ENCODE data around the gene FOXRED2. TPM values are rescaled to one million over a fixed set of nuclear protein-coding genes. Genes with fewer than 3 reads are reported as not detected.

The FOXRED2 gene
- total RNA-seq, 1 experiment from 2014 or later: 42.4 TPM

GRCh38 chr22:36471341-36471821, 35.5 kb downstream of the FOXRED2 start:
- ChIA-PET POLR2A (ENCODE audit: unreplicated experiment) (interaction anchor here (0.5 kb wide), 1 partner anchor 138 kb away, joined by 3 read pairs; no protein-coding TSS in a partner anchor), CTCF (interaction anchor here (1.0 to 1.6 kb wide), 3 partner anchors 94 to 170 kb away, joined by 4 to 9 read pairs (median 4); no protein-coding TSS in a partner anchor)
- TF ChIP-seq EZH2 (IDR thresholded peaks at IDR 0.05; ENCODE audit: low read depth) (no peak), CTCF (conservative IDR thresholded peaks at IDR 0.05) (no peak)
- Histone ChIP-seq H3K79me2 (ENCODE audit: low read depth) (peaks cover 26% of the 10 kb centered on the region), H3K36me3 (ENCODE audit: low read depth) (peaks cover 16% of the 10 kb centered on the region; the same call in 1 of the 2 replicates), H3K9me3 (ENCODE audit: insufficient read depth, low read depth) (no peaks in the 10 kb centered on the region), H3F3A (ENCODE audit: insufficient read depth, low read depth) (peaks cover 42% of the 10 kb centered on the region), H3K4me2 (0 out of 2 replicates have a peak overlapping the region, but pooled peaks have one; percentile 8), H3K27me3 (ENCODE audit: insufficient read depth, low read depth) (no peaks in the 10 kb centered on the region), H3K4me3 (no peak overlapping the region), H3K27ac (peak overlapping the region; percentile 30; the same call in 1 of the 2 replicates), H4K20me1 (ENCODE audit: insufficient read depth) (no peaks in the 10 kb centered on the region), H2AFZ (no peak overlapping the region), H3K4me1 (replicated peaks; ENCODE audit: insufficient read depth) (peaks cover 56% of the 10 kb centered on the region), H3K9me2 (ENCODE audit: insufficient read depth) (no peaks in the 10 kb centered on the region)
- intact Hi-C loops (cut with micrococcal nuclease; ENCODE audit: unreplicated experiment): no loop called here
- peak in 1 of 2 experiments; percentile 67 for DNase-seq
- BruUV-seq (replicated peaks): no TSS peak

GRCh38 chr22:36470994-36471331, 35.9 kb downstream of the FOXRED2 start:
- CTCF ChIA-PET: interaction anchor here (1.0 to 1.6 kb wide), 3 partner anchors 93 to 170 kb away, joined by 4 to 9 read pairs (median 4); no protein-coding TSS in a partner anchor
- TF ChIP-seq EZH2 (IDR thresholded peaks at IDR 0.05; ENCODE audit: low read depth) (no peak), CTCF (conservative IDR thresholded peaks at IDR 0.05) (no peak)
- intact Hi-C loops (cut with micrococcal nuclease; ENCODE audit: unreplicated experiment): loop anchor here (1.0 kb wide), 2 partner anchors 101 to 170 kb away; no protein-coding TSS in a partner anchor
- BruUV-seq (replicated peaks): no TSS peak
- no peak overlapping the region for H2AFZ ChIP-seq
- H4K20me1 ChIP-seq (ENCODE audit: insufficient read depth): no peaks in the 10 kb centered on the region
- DNase-seq: no peak
- H3F3A ChIP-seq (ENCODE audit: insufficient read depth, low read depth): peaks cover 46% of the 10 kb centered on the region
- peak overlapping the region; percentile 30; the same call in 1 of the 2 replicates for H3K27ac ChIP-seq
- no peak overlapping the region for H3K4me3 ChIP-seq
- H3K4me2 ChIP-seq: no peak overlapping the region
- peaks cover 26% of the 10 kb centered on the region for H3K79me2 ChIP-seq (ENCODE audit: low read depth)
- H3K9me2 ChIP-seq (ENCODE audit: insufficient read depth): no peaks in the 10 kb centered on the region
- H3K4me1 ChIP-seq (replicated peaks; ENCODE audit: insufficient read depth): peaks cover 60% of the 10 kb centered on the region
- H3K27me3 ChIP-seq (ENCODE audit: insufficient read depth, low read depth): no peaks in the 10 kb centered on the region
- H3K36me3 ChIP-seq (ENCODE audit: low read depth): peaks cover 12% of the 10 kb centered on the region; the same call in 1 of the 2 replicates
- no peaks in the 10 kb centered on the region for H3K9me3 ChIP-seq (ENCODE audit: insufficient read depth, low read depth)
- POLR2A ChIA-PET (ENCODE audit: unreplicated experiment): interaction anchor here (0.5 kb wide), 1 partner anchor 137 kb away, joined by 3 read pairs; no protein-coding TSS in a partner anchor

GRCh38 chr22:36470162-36470993, 36.5 kb downstream of the FOXRED2 start:
- H3K4me2 ChIP-seq: peak overlapping the region; percentile 5; the same call in 1 of the 2 replicates
- TF ChIP-seq CTCF (conservative IDR thresholded peaks at IDR 0.05) (peak; percentile 99), EZH2 (IDR thresholded peaks at IDR 0.05; ENCODE audit: low read depth) (no peak)
- H3K9me2 ChIP-seq (ENCODE audit: insufficient read depth): no peaks in the 10 kb centered on the region
- H3K27me3 ChIP-seq (ENCODE audit: insufficient read depth, low read depth): no peaks in the 10 kb centered on the region
- H3K79me2 ChIP-seq (ENCODE audit: low read depth): peaks cover 26% of the 10 kb centered on the region
- no TSS peak for BruUV-seq (replicated peaks)
- no peak overlapping the region for H2AFZ ChIP-seq
- ChIA-PET POLR2A (ENCODE audit: unreplicated experiment) (interaction anchor here (0.5 to 0.7 kb wide), 4 partner anchors 86 to 138 kb away, joined by 3 to 26 read pairs (median 4); no protein-coding TSS in a partner anchor), CTCF (interaction anchor here (0.6 to 1.6 kb wide), 10 partner anchors 19 to 172 kb away, joined by 3 to 9 read pairs (median 4); no protein-coding TSS in a partner anchor)
- H3K4me1 ChIP-seq (replicated peaks; ENCODE audit: insufficient read depth): peaks cover 66% of the 10 kb centered on the region
- H3F3A ChIP-seq (ENCODE audit: insufficient read depth, low read depth): peaks cover 52% of the 10 kb centered on the region
- intact Hi-C loops (cut with micrococcal nuclease; ENCODE audit: unreplicated experiment): loop anchor here (1.0 kb wide), 2 partner anchors 100 to 169 kb away; no protein-coding TSS in a partner anchor
- no peak overlapping the region for H3K4me3 ChIP-seq
- no peak overlapping the region for H3K27ac ChIP-seq
- peak; percentile 77 to 86 for DNase-seq
- no peaks in the 10 kb centered on the region for H4K20me1 ChIP-seq (ENCODE audit: insufficient read depth)
- H3K9me3 ChIP-seq (ENCODE audit: insufficient read depth, low read depth): no peaks in the 10 kb centered on the region
- H3K36me3 ChIP-seq (ENCODE audit: low read depth): peaks cover 6% of the 10 kb centered on the region; the same call in 1 of the 2 replicates
